K562 (cell line): ENCODE measurements around the gene SLC26A3.

Experiments
- AFF1 ChIP-seq, 2 experiments: fragments of 450-650 bp; IDR thresholded peaks; 2 replicates each; pipeline ENCODE4 v1.6.1; 2018; ENCODE audit warnings: mild to moderate bottlenecking in 2 of 2, low read depth in 1 of 2; ENCODE audit not compliant: partially characterized antibody in 2 of 2
- MYNN ChIP-seq, 2 experiments: sonication (generic); formaldehyde crosslinking in 1 of 2; IDR thresholded peaks; 2 replicates each; pipeline versions ENCODE4 v1.5.0 to v1.6.1; 2016 to 2020; ENCODE audit warnings: antibody characterized with exemption in 1 of 2, missing genetic modification reagents in 1 of 2
- POLR2A ChIP-seq: fragments of 450-650 bp; conservative IDR thresholded peaks from 2 replicates; pipeline ENCODE4 v1.6.1; 2016
- TF ChIP-seq, protein P1 (sequence below), 2 experiments: fragments of 450-650 bp in 1 of 2; sonication (generic) in 1 of 2; formaldehyde crosslinking in 1 of 2; IDR thresholded peaks; 2 replicates each; pipeline versions ENCODE4 v1.7.1 to v1.9.0; 2016 to 2022; ENCODE audit warnings: inconsistent platforms in 1 of 2, mild to moderate bottlenecking in 1 of 2, missing genetic modification reagents in 1 of 2

- TF ChIP-seq, protein P1, sequence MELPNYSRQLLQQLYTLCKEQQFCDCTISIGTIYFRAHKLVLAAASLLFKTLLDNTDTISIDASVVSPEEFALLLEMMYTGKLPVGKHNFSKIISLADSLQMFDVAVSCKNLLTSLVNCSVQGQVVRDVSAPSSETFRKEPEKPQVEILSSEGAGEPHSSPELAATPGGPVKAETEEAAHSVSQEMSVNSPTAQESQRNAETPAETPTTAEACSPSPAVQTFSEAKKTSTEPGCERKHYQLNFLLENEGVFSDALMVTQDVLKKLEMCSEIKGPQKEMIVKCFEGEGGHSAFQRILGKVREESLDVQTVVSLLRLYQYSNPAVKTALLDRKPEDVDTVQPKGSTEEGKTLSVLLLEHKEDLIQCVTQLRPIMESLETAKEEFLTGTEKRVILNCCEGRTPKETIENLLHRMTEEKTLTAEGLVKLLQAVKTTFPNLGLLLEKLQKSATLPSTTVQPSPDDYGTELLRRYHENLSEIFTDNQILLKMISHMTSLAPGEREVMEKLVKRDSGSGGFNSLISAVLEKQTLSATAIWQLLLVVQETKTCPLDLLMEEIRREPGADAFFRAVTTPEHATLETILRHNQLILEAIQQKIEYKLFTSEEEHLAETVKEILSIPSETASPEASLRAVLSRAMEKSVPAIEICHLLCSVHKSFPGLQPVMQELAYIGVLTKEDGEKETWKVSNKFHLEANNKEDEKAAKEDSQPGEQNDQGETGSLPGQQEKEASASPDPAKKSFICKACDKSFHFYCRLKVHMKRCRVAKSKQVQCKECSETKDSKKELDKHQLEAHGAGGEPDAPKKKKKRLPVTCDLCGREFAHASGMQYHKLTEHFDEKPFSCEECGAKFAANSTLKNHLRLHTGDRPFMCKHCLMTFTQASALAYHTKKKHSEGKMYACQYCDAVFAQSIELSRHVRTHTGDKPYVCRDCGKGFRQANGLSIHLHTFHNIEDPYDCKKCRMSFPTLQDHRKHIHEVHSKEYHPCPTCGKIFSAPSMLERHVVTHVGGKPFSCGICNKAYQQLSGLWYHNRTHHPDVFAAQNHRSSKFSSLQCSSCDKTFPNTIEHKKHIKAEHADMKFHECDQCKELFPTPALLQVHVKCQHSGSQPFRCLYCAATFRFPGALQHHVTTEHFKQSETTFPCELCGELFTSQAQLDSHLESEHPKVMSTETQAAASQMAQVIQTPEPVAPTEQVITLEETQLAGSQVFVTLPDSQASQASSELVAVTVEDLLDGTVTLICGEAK (IDR thresholded peaks at IDR 0.05): no peak
- TF ChIP-seq, protein P1 (CRISPR knock-in tag; IDR thresholded peaks at IDR 0.05): no peak
- TF ChIP-seq AFF1 (IDR thresholded peaks at IDR 0.05; ENCODE audit: low read depth in 1 of 2, partially characterized antibody in 2 of 2): no peak
- no peak for TF ChIP-seq MYNN (IDR thresholded peaks at IDR 0.05)
- TF ChIP-seq MYNN (CRISPR knock-in tag; IDR thresholded peaks at IDR 0.05): no peak
- no peak for TF ChIP-seq POLR2A
These were observed 25.5 kb upstream of the SLC26A3 start for GRCh38 chr7:107828540-107828939.
